ENCODE data around the gene MYL7. TPM values are rescaled to one million over a fixed set of nuclear protein-coding genes. Genes with fewer than 3 reads are reported as not detected.

Gene MYL7
- total and polyA plus RNA-seq, 9 of the 15 experiments (the other 6 are each of a cell fraction or from before 2014, with no cell fraction given): not detected

- H2AFZ ChIP-seq (ENCODE audit: low read depth, low read length): no peak overlapping the region
- H3K4me3 ChIP-seq: no peak overlapping the region
- CTCF ChIA-PET (ENCODE audit: low intra/inter-chr PET ratio): no interaction called here
- H3K4me1 ChIP-seq (replicated peaks in 1 of 2; ENCODE audit: control insufficient read depth in 2 of 2, insufficient read depth in 2 of 2, low read length in 2 of 2): peaks cover 10 to 63% of the 10 kb centered on the region in 2 experiments; a peak in 4 of 5 replicates
- peak overlapping the region in 1 of 2 experiments; percentile 51; a peak in 1 of 4 replicates for H3K9ac ChIP-seq (ENCODE audit: insufficient read depth in 1 of 2, low read depth in 2 of 2, low read length in 2 of 2)
- intact Hi-C loops (cut with micrococcal nuclease): no loop called here
- H3K79me2 ChIP-seq (ENCODE audit: control insufficient read depth, insufficient read depth, low read length): no peaks in the 10 kb centered on the region
- peaks cover 9% of the 10 kb centered on the region for H3K9me1 ChIP-seq (ENCODE audit: control insufficient read depth, insufficient read depth, low read length)
- H4K20me1 ChIP-seq (replicated peaks; ENCODE audit: control insufficient read depth, insufficient read depth, low read length): peaks cover 23% of the 10 kb centered on the region
- peaks cover under 1% of the 10 kb centered on the region; the same call in 1 of the 3 replicates for H3K36me3 ChIP-seq (ENCODE audit: control insufficient read depth, insufficient read depth, low read length)
- no peak overlapping the region for H3K4me2 ChIP-seq (ENCODE audit: insufficient read depth, low read length)
- WGBS (ENCODE audit: insufficient coverage, low coverage, missing lambda C conversion rate): 14% methylated on average over 12 of the region's 21 CpGs
- no TSS peak for BruUV-seq (replicated peaks)
- FAIRE-seq (no peak), DNase-seq (ENCODE audit: extremely low read depth in 1 of 4, low spot score in 3 of 4) (peak in 2 of 4 experiments; percentile 45 to 48), ATAC-seq (peak; percentile 20; the same call in 2 of the 3 replicates)
- no peak overlapping the region for H3K27ac ChIP-seq (ENCODE audit: extremely low read depth, low read depth, low read length)
- TF ChIP-seq CTCF (IDR thresholded peaks at IDR 0.05 in 2 of 3, conservative IDR thresholded peaks at IDR 0.05 in 1 of 3; ENCODE audit: insufficient read depth in 2 of 3, low read depth in 1 of 3, low read length in 3 of 3) (peak; percentile 3 to 43 (median 20); a peak in 2 of 6 replicates), POLR2B (IDR thresholded peaks at IDR 0.05; ENCODE audit: low read depth, partially characterized antibody) (no peak)
- in situ Hi-C loops (cut with MboI): no loop called here
- POLR2A ChIA-PET: interaction anchor here (0.8 kb wide), 1 partner anchor 14 kb away, joined by 3 read pairs; the partner anchor contains the start of gene POLD2
- peaks cover 19 to 51% of the 10 kb centered on the region in 2 experiments; a peak in 4 of 5 replicates for H3K27me3 ChIP-seq (ENCODE audit: control insufficient read depth in 2 of 2, insufficient read depth in 2 of 2, low read length in 2 of 2)
- no peaks in the 10 kb centered on the region for H3K9me3 ChIP-seq (replicated peaks; ENCODE audit: control insufficient read depth, insufficient read depth, low read depth, low read length)
Observed at GRCh38 chr7:44108768-44109750, 32.1 kb downstream of the MYL7 start.
